Small intestine (tissue), 7 donors: ENCODE data around the gene HSPB6. TPM values are rescaled to one million over a fixed set of nuclear protein-coding genes. Genes with fewer than 3 reads are reported as not detected.

Experiments used
- DNase-seq, 2 donors: peaks; one replicate each; pipeline versions ENCODE4 v3.0.0 to v3.0.0-alpha.2; 2013
- FAIRE-seq: peaks from 2 replicates; lab custom pipeline; 2012; peaks lifted over from hg19 to GRCh38; lab: Jason Lieb, UNC
- H3K27ac ChIP-seq, 3 donors: one replicate each; pipeline ENCODE4 v1.5.1; 2013; ENCODE audit warnings: low read length in 2 of 3, mild to moderate bottlenecking in 2 of 3, control low read depth in 1 of 3, inconsistent platforms in 1 of 3, low read depth in 1 of 3, moderate library complexity in 1 of 3
- H3K27me3 ChIP-seq, 3 donors: one replicate each; pipeline ENCODE4 v1.6.1; 2013; ENCODE audit warnings: low read length in 3 of 3, inconsistent platforms in 1 of 3; ENCODE audit not compliant: control insufficient read depth in 3 of 3, insufficient read depth in 3 of 3
- H3K36me3 ChIP-seq, 3 donors: one replicate each; pipeline ENCODE4 v1.6.1; 2013; ENCODE audit warnings: low read length in 3 of 3, inconsistent platforms in 1 of 3, low read depth in 1 of 3, mild to moderate bottlenecking in 1 of 3, moderate library complexity in 1 of 3; ENCODE audit not compliant: control insufficient read depth in 3 of 3, insufficient read depth in 2 of 3
- H3K4me1 ChIP-seq, 3 donors: one replicate each; pipeline ENCODE4 v1.6.1; 2013; ENCODE audit warnings: low read length in 2 of 3, inconsistent platforms in 1 of 3, low read depth in 1 of 3, mild to moderate bottlenecking in 1 of 3, moderate library complexity in 1 of 3; ENCODE audit not compliant: control insufficient read depth in 3 of 3, insufficient read depth in 2 of 3
- H3K4me3 ChIP-seq, 3 donors: one replicate each; pipeline ENCODE4 v1.5.1; 2013; ENCODE audit warnings: low read length in 3 of 3, control low read depth in 1 of 3, inconsistent platforms in 1 of 3, low read depth in 1 of 3, mild to moderate bottlenecking in 1 of 3, moderate library complexity in 1 of 3
- H3K9me3 ChIP-seq, 2 donors: one replicate each; pipeline ENCODE4 v1.6.1; 2013; ENCODE audit warnings: low read depth in 1 of 2, low read length in 1 of 2; ENCODE audit not compliant: control insufficient read depth in 2 of 2, insufficient read depth in 1 of 2
- WGBS, 3 donors: extraction: QIAGEN DNeasy Blood & Tissue Kit; methylation state at CpG; one replicate each; pipeline ENCODE4 v1.1.7; 2013; 5-methylcytosine and 5-hydroxymethylcytosine counted together
- polyA plus RNA-seq, 4 donors: library from polyadenylated mRNA; stranded (reverse) in 3 of 4; unstranded in 1 of 4; fragments of 200-250 nt in 3 of 4; fragments of 120-200 nt in 1 of 4; gene quantifications; one replicate each; pipeline versions ENCODE4 v1.2.1 to v1.2.3, GENCODE V29; 2013
- donor health status: healthy with polysubstance abuse.
- donor health status: control.
- donor health status: control.
- donor health status: Bipolar disorder and iron deficiency.
- donor health status: healthy.

HSPB6 gene
- polyA plus RNA-seq, 4 donors = 2.0 to 41.7 (median 11.5) TPM

DNA sequence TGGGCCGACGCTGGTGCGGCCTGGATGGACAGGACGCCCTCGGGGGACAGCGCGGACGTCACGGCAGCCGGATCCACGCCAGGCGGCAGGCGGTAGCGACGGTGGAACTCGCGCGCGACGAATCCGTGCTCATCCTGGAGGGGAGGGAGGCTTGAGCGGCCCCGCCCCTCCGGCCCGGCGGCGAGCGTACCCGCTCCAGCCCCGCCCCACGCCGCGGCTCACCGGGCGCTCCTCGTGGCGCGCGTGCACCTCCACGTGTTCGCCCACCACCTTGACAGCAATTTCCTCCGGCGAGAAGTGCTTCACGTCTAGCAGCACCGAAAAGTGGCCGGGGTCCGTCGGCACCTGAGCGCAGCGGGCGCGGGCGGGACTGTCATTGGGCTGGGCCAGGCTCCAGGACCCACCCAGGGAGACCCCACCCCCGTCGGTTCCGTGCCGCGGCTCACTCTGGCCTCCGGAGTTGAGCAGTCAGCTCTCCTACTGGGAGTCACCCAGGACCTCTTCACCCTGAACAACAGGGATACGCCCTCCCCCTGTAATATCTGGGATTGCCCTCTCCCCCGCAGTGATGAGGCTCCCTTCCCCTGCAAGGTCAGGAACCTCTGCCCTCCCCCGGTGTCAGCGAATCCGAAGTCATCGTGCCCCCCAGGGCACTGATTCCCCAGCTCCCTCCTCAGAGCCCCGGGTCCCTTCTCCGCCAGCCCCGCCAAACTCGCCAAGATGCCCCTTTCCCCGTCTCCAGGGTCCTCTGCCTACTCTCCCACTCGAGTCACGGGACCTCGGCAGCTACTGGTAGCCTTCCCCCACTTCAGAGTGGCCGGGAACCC is 1.1 kb downstream of the HSPB6 start:
- Histone ChIP-seq H3K27ac (peak overlapping the region in 2 of 3 donors; percentile 64 to 90), H3K27me3 (peaks cover 0 to 24% (median 0%) of the 10 kb centered on the region in 3 donors), H3K9me3 (no peaks in the 10 kb centered on the region), H3K4me1 (peaks cover 0 to 30% (median 15%) of the 10 kb centered on the region in 3 donors), H3K36me3 (peaks cover 0 to 47% (median 10%) of the 10 kb centered on the region in 3 donors), H3K4me3 (peak overlapping the region in 2 of 3 donors; percentile 27 to 70)
- WGBS, 3 donors = 13 to 15% (median 15%) methylated on average over 55 to 74 of the region's 74 CpGs
- DNase-seq = peak; percentile 47 to 60
- FAIRE-seq = no peak

- peak overlapping the region in 2 of 3 donors; percentile 10 to 27 for H3K4me3 ChIP-seq
- peaks cover 0 to 30% (median 15%) of the 10 kb centered on the region in 3 donors for H3K4me1 ChIP-seq
- H3K9me3 ChIP-seq = no peaks in the 10 kb centered on the region
- peaks cover 0 to 24% (median 0%) of the 10 kb centered on the region in 3 donors for H3K27me3 ChIP-seq
- WGBS, 3 donors = 33 to 41% (median 41%) methylated on average over 14 to 17 of the region's 17 CpGs
- H3K36me3 ChIP-seq = peaks cover 0 to 46% (median 10%) of the 10 kb centered on the region in 3 donors
- peak overlapping the region in 2 of 3 donors; percentile 17 to 90 for H3K27ac ChIP-seq
- no peak for FAIRE-seq
- DNase-seq = no peak
Observed at GRCh38 chr19:35755131-35755549, 1.7 kb downstream of the HSPB6 start.

DNA sequence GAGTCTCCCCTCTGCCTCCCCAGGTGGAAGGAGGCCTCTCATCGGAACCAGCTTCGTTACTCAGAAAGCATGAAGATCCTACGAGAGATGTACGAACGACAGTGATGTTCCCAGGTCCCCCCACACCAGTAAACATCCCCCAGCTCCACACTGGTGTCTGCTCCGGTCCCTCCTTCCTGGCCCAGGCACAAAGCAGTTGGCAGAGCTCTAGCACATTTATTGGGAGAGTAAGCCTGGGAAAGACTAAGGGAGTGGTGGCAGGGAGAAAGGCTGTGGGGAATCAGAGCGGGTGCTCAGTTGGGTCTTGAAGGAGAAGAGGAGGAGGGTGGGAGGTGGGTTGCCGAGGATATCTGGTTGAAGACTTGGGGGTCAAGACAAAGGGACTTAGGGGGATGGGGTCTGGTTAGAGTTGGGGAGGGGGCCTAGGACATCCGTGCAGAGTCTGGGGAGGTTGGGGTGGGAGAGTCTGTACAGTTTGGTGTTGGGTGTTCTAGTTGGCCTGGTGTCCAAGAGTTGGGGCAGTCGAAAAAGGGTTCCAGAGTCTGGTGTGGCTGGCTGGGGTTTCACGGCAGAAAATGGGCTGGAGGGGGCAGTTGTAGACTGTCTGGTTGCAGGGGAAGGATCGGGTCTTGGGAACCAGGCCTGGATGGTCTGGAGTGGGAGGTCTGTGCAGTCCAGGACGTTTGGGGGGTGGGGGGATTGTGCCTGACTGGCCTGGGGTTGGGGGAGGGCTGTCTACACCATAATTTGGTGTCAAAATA is 2.3 kb downstream of the HSPB6 start:
- Histone ChIP-seq H3K36me3 (peaks cover 0 to 41% (median 10%) of the 10 kb centered on the region in 3 donors), H3K27me3 (peaks cover 0 to 24% (median 0%) of the 10 kb centered on the region in 3 donors), H3K4me1 (peaks cover 0 to 30% (median 15%) of the 10 kb centered on the region in 3 donors), H3K4me3 (no peak overlapping the region), H3K9me3 (no peaks in the 10 kb centered on the region), H3K27ac (peak overlapping the region in 1 of 3 donors; percentile 90)
- WGBS, 3 donors = 83 to 88% (median 87%) methylated on average over 13 of the region's 13 CpGs
- FAIRE-seq = no peak
- no peak for DNase-seq

DNA sequence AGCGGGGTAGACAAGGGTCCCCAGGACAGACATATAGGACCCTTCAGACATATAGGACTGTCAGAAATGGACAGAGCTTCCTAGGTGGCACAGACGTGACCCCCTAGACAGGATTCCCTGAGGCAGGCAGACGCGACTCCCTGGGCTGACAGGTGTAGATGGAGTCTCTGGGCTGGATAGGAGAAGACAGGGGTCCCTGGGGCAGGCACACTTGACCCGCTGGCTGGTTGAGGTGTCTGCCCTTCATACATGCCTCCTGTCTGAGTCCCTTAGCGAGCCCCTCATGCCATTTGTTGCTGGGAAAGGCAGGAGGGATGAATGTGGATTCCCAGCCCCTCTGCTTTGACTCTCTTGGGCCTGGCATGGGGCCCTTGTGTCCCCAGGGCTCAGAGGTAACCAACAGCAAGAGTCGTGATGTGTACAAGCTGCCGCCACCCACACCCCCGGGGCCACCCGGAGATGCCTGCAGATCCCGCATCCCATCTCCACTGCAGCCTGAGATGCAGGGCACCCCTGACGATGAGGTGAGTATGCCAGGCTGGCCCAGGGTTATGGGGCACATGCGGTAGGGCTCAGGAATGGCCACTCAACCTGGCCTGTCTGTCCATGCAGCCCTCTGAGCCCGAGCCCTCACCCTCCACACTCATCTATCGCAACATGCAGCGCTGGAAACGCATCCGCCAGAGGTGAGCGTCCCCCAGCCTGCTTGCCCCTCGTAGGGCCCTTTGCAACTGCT is 3.0 kb downstream of the HSPB6 start:
- peaks cover 0 to 30% (median 13%) of the 10 kb centered on the region in 3 donors for H3K4me1 ChIP-seq
- FAIRE-seq (no peak), DNase-seq (no peak)
- H3K4me3 ChIP-seq = no peak overlapping the region
- H3K27me3 ChIP-seq = peaks cover 0 to 24% (median 0%) of the 10 kb centered on the region in 3 donors
- WGBS, 3 donors = 91 to 95% (median 94%) methylated on average over 20 of the region's 20 CpGs
- H3K36me3 ChIP-seq = peaks cover 0 to 40% (median 10%) of the 10 kb centered on the region in 3 donors
- H3K9me3 ChIP-seq = no peaks in the 10 kb centered on the region
- H3K27ac ChIP-seq = peak overlapping the region in 1 of 3 donors; percentile 90

DNA sequence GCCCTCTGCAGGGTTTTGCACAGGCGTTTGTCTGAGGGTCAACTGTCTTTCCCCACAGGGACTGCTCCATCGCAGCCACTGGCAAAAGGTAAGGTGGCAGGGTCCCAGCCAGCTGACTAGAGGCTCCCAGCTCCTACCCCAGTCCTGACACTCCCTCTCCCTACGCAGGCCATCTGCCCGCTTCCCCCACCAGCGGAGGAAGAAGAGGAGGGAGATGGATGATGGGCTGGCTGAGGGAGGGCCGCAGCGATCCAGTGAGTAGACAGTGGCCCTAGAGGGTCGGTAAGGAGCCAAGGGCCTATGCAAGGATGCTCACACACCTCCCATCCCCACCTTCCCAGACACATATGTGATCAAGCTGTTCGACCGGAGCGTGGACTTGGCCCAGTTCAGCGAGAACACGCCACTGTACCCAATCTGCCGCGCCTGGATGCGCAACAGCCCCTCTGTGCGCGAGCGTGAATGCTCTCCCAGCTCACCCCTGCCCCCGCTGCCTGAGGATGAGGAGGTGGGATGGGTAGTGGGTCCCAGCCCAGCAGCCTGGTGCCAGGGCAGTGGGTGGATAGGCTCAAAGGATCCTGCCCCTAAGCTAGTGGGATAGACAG is 4.0 kb downstream of the HSPB6 start:
- Histone ChIP-seq H3K36me3 (peaks cover 0 to 40% (median 10%) of the 10 kb centered on the region in 3 donors), H3K4me1 (peaks cover 0 to 30% (median 11%) of the 10 kb centered on the region in 3 donors), H3K27me3 (peaks cover 0 to 24% (median 0%) of the 10 kb centered on the region in 3 donors), H3K9me3 (no peaks in the 10 kb centered on the region), H3K4me3 (no peak overlapping the region), H3K27ac (no peak overlapping the region)
- FAIRE-seq = no peak
- DNase-seq = no peak
- 95 to 96% (median 96%) methylated on average over 20 of the region's 20 CpGs for WGBS, 3 donors

GRCh38 chr19:35751839-35752745 is 4.7 kb downstream of the HSPB6 start:
- FAIRE-seq (no peak), DNase-seq (no peak)
- WGBS, 3 donors = 89 to 91% (median 90%) methylated on average over 14 of the region's 14 CpGs
- Histone ChIP-seq H3K4me1 (peaks cover 0 to 26% (median 10%) of the 10 kb centered on the region in 3 donors), H3K27me3 (peaks cover 0 to 23% (median 0%) of the 10 kb centered on the region in 3 donors), H3K27ac (no peak overlapping the region), H3K36me3 (peaks cover 0 to 40% (median 10%) of the 10 kb centered on the region in 3 donors), H3K9me3 (no peaks in the 10 kb centered on the region), H3K4me3 (no peak overlapping the region)

DNA sequence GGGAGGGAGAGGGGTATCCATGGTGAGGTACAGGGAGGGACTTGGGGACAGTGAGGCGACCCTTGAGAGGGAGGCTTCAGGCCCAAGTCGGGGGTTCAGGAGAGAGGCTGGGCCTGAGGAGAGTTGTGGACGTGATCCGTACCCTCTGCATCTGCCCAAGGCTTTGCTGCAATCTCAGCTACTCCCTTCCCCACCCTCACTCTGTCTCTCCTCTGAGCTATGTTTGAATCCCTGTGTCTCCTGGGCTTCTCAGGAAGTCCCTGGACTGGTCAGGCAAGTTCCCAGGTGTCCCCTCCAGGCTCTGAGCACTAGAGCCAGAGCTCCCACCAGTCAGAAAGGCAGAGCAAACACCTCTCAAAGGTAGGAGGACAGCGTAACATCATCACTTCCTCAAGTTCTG is 6.7 kb downstream of the HSPB6 start:
- 91 to 98% (median 97%) methylated on average over 2 to 5 of the region's 5 CpGs for WGBS, 3 donors
- FAIRE-seq = no peak

More for the DNA sequence above, 6.7 kb downstream of the HSPB6 start:
- Histone ChIP-seq H3K27ac (no peak overlapping the region), H3K4me3 (no peak overlapping the region), H3K36me3 (peaks cover 0 to 45% (median 10%) of the 10 kb centered on the region in 3 donors), H3K27me3 (peaks cover 0 to 5% (median 0%) of the 10 kb centered on the region in 3 donors), H3K9me3 (no peaks in the 10 kb centered on the region), H3K4me1 (peaks cover 3 to 20% (median 4%) of the 10 kb centered on the region in 3 donors)
- DNase-seq = no peak
